CD4-positive, alpha-beta T cell (primary cell): ENCODE data around the gene LRP8. TPM values are rescaled to one million over a fixed set of nuclear protein-coding genes. Genes with fewer than 3 reads are reported as not detected.

Source experiments
- ATAC-seq: fragments of 200-7000 bp; cut with Tn5 transposase; one replicate; pipeline ENCODE4 v1.10.0; 2022; ENCODE audit warnings: mild to moderate bottlenecking; ENCODE audit not compliant: poor library complexity
- CTCF ChIA-PET: fragments of 350-600 bp; sonication (Branson Sonifier 250); formaldehyde crosslinking; loops from one replicate; lab custom pipeline; 2021; ENCODE audit warnings: antibody characterized with exemption, inconsistent platforms; lab: Charles Lee
- POLR2A ChIA-PET: fragments of 350-600 bp; sonication (Branson Sonifier 250); formaldehyde crosslinking; loops from one replicate; lab custom pipeline; 2021; ENCODE audit warnings: antibody characterized with exemption, inconsistent platforms; lab: Charles Lee
- DNase-seq, 14 experiments: peaks; one replicate each; pipeline ENCODE4 v3.0.0-alpha.2; 2013 to 2020; ENCODE audit warnings: mixed read lengths in 2 of 14
- H3K27ac ChIP-seq, 2 donors: one replicate each; pipeline versions ENCODE4 v1.5.1 to v1.7.0; 2013; ENCODE audit warnings: low read length in 2 of 2, low read depth in 1 of 2, mild to moderate bottlenecking in 1 of 2
- H3K27me3 ChIP-seq, 2 experiments: 1 replicate in 1 of 2; 2 replicates in 1 of 2; pipeline versions ENCODE4 v1.6.1 to v1.7.0; 2013; ENCODE audit warnings: low read length in 2 of 2, control low read depth in 1 of 2, mild to moderate bottlenecking in 1 of 2, moderate library complexity in 1 of 2; ENCODE audit not compliant: insufficient read depth in 2 of 2, control insufficient read depth in 1 of 2
- H3K36me3 ChIP-seq: one replicate; pipeline ENCODE4 v1.6.1; 2013; ENCODE audit warnings: low read length, control low read depth; ENCODE audit not compliant: insufficient read depth
- H3K4me1 ChIP-seq: one replicate; pipeline ENCODE4 v1.6.1; 2013; ENCODE audit warnings: low read length, control low read depth; ENCODE audit not compliant: insufficient read depth
- H3K4me3 ChIP-seq: one replicate; pipeline ENCODE4 v1.5.1; 2013; ENCODE audit warnings: mild to moderate bottlenecking, low read length, moderate library complexity
- H3K9me3 ChIP-seq, 2 experiments: 1 replicate in 1 of 2; 2 replicates in 1 of 2; pipeline versions ENCODE4 v1.6.1 to v1.7.0; 2013; ENCODE audit warnings: low read length in 2 of 2, mild to moderate bottlenecking in 2 of 2, control low read depth in 1 of 2, moderate library complexity in 1 of 2; ENCODE audit not compliant: control insufficient read depth in 1 of 2, insufficient read depth in 1 of 2
- H3K27ac Mint-ChIP-seq: one replicate; pipeline ENCODE4 v1.8.0; 2020; ENCODE audit warnings: mixed read lengths
- H3K27me3 Mint-ChIP-seq: one replicate; pipeline ENCODE4 v1.8.0; 2021; ENCODE audit warnings: mixed read lengths
- H3K36me3 Mint-ChIP-seq: one replicate; pipeline ENCODE4 v1.8.0; 2021; ENCODE audit warnings: low read depth, mixed read lengths
- H3K4me1 Mint-ChIP-seq: one replicate; pipeline ENCODE4 v1.8.0; 2021; ENCODE audit warnings: low read depth, mixed read lengths
- H3K4me3 Mint-ChIP-seq: one replicate; pipeline ENCODE4 v1.8.0; 2020; ENCODE audit warnings: mild to moderate bottlenecking, mixed read lengths
- H3K9me3 Mint-ChIP-seq: one replicate; pipeline ENCODE4 v1.8.0; 2020; ENCODE audit warnings: mixed read lengths
- CTCF ChIP-seq: fragments of 200-600 bp; IDR thresholded peaks from one replicate; pipeline ENCODE4 v1.8.0; 2022; ENCODE audit warnings: antibody characterized with exemption, mild to moderate bottlenecking
- intact Hi-C, 2 experiments: fragments of 100-400 bp; cut with DNase I in 1 of 2; cut with micrococcal nuclease in 1 of 2; formaldehyde crosslinking; loops; one replicate each; pipeline versions ENCODE4 v1.15.1 to v1.9.0; 2023 to 2025; cut with DNase I, micrococcal nuclease
- total RNA-seq, 174 experiments: library from RNA in 2 of 174; stranded (reverse) in 2 of 174; gene quantifications; one replicate each; pipeline ENCODE4 v1.2.3 and lab custom pipeline; 2021 to 2026

LRP8 gene
- total RNA-seq, 2 experiments from 2014 or later, result 8.1 to 11.5 TPM

- peaks cover 3% of the 10 kb centered on the region for H3K36me3 Mint-ChIP-seq
- POLR2A ChIA-PET, result no interaction called here
- ATAC-seq (no peak), DNase-seq (no peak)
- no peaks in the 10 kb centered on the region for H3K4me1 Mint-ChIP-seq
- Histone ChIP-seq H3K27ac (no peak overlapping the region), H3K4me3 (no peak overlapping the region), H3K36me3 (peaks cover 3% of the 10 kb centered on the region), H3K4me1 (no peaks in the 10 kb centered on the region), H3K9me3 (no peaks in the 10 kb centered on the region), H3K27me3 (no peaks in the 10 kb centered on the region)
- no peak overlapping the region for H3K4me3 Mint-ChIP-seq
- no peaks in the 10 kb centered on the region for H3K27me3 Mint-ChIP-seq
- CTCF ChIA-PET, result interaction anchor here (0.7 kb wide), 1 partner anchor 113 kb away, joined by 3 read pairs; no protein-coding TSS in a partner anchor
- no peak for TF ChIP-seq CTCF
- intact Hi-C loops, result no loop called here
- H3K9me3 Mint-ChIP-seq, result no peaks in the 10 kb centered on the region
- H3K27ac Mint-ChIP-seq, result no peak overlapping the region
Observed at GRCh38 chr1:53280496-53280895, 47.4 kb downstream of the LRP8 start.

GRCh38 chr1:53279296-53280200 is 48.3 kb downstream of the LRP8 start:
- Mint-ChIP-seq H3K27me3 (no peaks in the 10 kb centered on the region), H3K4me1 (no peaks in the 10 kb centered on the region)

More at GRCh38 chr1:53279296-53280200, 48.3 kb downstream of the LRP8 start:
- Mint-ChIP-seq H3K9me3 (no peaks in the 10 kb centered on the region), H3K4me3 (no peak overlapping the region), H3K27ac (no peak overlapping the region), H3K36me3 (peaks cover 3% of the 10 kb centered on the region)
- intact Hi-C loops, result loop anchor here (2.0 to 5.0 kb wide), 4 partner anchors 193 to 473 kb away; no protein-coding TSS in a partner anchor
- no peak for DNase-seq
- CTCF ChIA-PET, result interaction anchor here (1.0 to 3.4 kb wide), 3 partner anchors 13 to 114 kb away, joined by 4 to 41 read pairs (median 5); no protein-coding TSS in a partner anchor
- no peaks in the 10 kb centered on the region for H3K4me1 ChIP-seq
- H3K9me3 ChIP-seq, result no peaks in the 10 kb centered on the region
- no peak for TF ChIP-seq CTCF
- H3K27me3 ChIP-seq, result no peaks in the 10 kb centered on the region
- POLR2A ChIA-PET, result interaction anchor here (1.4 to 2.0 kb wide), 2 partner anchors 47 to 117 kb away, joined by 3 to 5 read pairs; no protein-coding TSS in a partner anchor
- no peak for ATAC-seq
- no peak overlapping the region for H3K27ac ChIP-seq
- peaks cover 3% of the 10 kb centered on the region for H3K36me3 ChIP-seq
- no peak overlapping the region for H3K4me3 ChIP-seq
